ENCODE measurements around the gene WHAMM.

DNA sequence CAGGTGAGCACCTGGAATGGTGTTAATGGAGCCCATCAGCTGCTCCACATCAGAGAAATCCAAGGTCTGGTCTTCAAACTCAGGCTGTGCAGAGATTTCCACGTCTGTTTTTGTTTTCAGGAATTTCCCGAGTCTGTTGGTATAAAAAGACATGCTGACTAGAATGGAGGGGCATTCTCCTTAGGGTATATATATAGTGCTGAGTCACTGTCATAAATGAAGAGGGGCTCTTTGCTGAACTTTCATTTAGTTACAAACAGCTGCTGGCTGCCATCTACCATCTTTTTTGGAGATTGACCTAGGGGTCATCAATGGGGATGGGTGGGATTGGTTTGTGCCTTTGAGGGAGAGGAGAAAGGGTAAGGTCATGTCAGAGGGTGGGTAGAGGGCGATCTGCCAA is 30.7 kb upstream of the WHAMM start:
- TF ChIP-seq, protein P1, sequence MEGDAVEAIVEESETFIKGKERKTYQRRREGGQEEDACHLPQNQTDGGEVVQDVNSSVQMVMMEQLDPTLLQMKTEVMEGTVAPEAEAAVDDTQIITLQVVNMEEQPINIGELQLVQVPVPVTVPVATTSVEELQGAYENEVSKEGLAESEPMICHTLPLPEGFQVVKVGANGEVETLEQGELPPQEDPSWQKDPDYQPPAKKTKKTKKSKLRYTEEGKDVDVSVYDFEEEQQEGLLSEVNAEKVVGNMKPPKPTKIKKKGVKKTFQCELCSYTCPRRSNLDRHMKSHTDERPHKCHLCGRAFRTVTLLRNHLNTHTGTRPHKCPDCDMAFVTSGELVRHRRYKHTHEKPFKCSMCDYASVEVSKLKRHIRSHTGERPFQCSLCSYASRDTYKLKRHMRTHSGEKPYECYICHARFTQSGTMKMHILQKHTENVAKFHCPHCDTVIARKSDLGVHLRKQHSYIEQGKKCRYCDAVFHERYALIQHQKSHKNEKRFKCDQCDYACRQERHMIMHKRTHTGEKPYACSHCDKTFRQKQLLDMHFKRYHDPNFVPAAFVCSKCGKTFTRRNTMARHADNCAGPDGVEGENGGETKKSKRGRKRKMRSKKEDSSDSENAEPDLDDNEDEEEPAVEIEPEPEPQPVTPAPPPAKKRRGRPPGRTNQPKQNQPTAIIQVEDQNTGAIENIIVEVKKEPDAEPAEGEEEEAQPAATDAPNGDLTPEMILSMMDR (IDR thresholded peaks at IDR 0.05): no peak
- TF ChIP-seq POLR2A (IDR thresholded peaks at IDR 0.05): no peak

Data from adrenal gland (tissue), 5 donors.